ENCODE data around the gene PGM2.

The PGM2 gene

DNA sequence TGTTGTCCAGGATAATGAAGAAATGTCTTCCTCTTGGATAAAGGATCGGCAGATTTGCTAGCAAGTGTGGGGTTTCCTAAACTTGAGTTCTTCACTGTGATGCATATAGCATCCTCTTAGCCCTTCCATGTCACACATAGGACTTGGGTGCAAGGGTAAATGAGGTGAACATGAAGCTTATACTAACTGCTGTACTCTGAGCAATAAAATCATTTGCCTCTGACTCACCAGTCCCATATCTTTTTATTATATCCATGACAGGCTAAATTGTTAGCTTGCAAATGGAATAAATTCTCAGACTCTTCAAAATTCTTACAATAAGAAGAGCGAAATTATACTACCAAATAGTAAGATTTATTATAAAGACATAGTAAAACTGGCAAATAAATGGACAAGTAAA lies 49.7 kb downstream of the PGM2 start:
- H3K4me3 ChIP-seq (ENCODE audit: low read depth, low read length): no peak overlapping the region
- TF ChIP-seq, protein P1, sequence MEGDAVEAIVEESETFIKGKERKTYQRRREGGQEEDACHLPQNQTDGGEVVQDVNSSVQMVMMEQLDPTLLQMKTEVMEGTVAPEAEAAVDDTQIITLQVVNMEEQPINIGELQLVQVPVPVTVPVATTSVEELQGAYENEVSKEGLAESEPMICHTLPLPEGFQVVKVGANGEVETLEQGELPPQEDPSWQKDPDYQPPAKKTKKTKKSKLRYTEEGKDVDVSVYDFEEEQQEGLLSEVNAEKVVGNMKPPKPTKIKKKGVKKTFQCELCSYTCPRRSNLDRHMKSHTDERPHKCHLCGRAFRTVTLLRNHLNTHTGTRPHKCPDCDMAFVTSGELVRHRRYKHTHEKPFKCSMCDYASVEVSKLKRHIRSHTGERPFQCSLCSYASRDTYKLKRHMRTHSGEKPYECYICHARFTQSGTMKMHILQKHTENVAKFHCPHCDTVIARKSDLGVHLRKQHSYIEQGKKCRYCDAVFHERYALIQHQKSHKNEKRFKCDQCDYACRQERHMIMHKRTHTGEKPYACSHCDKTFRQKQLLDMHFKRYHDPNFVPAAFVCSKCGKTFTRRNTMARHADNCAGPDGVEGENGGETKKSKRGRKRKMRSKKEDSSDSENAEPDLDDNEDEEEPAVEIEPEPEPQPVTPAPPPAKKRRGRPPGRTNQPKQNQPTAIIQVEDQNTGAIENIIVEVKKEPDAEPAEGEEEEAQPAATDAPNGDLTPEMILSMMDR (IDR thresholded peaks at IDR 0.05; ENCODE audit: borderline replicate concordance, insufficient read depth, low read depth, low read length): no peak

DNA sequence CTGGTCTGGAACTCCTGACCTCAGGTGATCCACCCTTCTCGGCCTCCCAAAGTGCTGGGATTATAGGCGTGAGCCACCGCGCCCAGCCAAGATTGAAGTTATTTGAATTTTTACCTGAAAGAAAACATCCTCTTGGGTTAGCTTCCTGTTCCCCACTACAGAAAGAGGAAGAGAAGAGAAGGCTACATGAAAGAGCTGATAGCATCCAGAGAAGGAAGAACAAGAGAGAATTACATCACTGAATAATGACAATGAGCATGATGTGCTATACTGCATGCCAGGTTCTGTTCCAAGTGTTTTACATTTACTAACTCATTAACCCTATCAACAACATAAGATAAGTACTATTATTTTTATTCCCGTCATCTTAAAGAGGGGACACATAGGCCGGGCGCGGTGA lies 52.9 kb downstream of the PGM2 start:
- H3K4me3 ChIP-seq (ENCODE audit: low read depth, low read length): no peak overlapping the region
- TF ChIP-seq, protein P1 (IDR thresholded peaks at IDR 0.05; ENCODE audit: borderline replicate concordance, insufficient read depth, low read depth, low read length): no peak

DNA sequence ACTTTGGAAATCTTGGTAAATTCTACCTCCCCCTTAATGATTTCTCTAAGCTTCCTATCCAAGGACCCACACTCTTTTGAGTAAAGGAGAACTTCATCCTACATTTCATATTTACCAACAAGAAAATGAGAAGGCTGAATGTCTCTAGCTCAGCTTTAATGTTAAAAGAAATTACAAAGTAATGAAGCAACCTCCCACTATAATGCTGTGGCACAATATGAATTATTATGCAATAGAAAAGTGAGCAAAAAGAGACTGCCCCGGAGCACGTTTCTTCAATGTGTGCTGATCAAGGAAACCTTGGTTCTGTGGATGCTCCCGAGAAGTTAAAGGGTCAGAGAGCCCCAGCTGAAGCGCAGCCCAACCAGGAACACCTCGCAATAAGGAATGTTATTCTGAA lies 55.3 kb downstream of the PGM2 start:
- TF ChIP-seq, protein P1 (IDR thresholded peaks at IDR 0.05; ENCODE audit: borderline replicate concordance, insufficient read depth, low read depth, low read length): no peak
- H3K4me3 ChIP-seq (ENCODE audit: low read depth, low read length): no peak overlapping the region

DNA sequence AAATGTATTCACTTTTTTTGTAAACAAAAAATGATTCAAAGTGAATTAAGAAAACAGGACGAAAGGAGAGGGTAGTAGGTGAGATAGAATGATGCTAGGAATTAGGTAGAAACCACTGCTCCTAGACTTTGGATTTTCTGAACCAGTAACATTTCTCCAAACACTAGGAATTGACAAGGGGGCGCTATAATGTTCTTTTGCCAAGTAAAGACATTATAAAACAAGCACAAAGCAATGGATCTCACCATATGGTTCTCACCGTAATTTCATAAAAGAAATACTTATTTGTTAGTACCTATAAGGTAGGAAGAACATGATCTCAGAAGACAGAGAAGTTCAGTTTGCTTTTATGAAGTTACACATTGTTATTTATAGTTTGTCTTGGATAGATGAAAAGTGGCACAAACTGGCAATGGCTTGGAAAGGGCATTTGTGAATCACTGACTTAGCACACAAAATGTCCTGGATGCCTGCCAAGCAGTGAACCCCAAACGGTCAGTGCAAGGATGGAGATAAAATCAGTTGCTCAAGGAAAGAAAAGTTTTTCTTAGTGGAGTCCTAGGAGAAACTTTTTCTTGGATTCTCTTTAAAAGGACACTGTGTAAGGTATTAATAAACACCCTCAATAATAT lies 56.3 kb downstream of the PGM2 start:
- H3K4me3 ChIP-seq (ENCODE audit: low read depth, low read length): no peak overlapping the region
- TF ChIP-seq, protein P1 (IDR thresholded peaks at IDR 0.05; ENCODE audit: borderline replicate concordance, insufficient read depth, low read depth, low read length): no peak

DNA sequence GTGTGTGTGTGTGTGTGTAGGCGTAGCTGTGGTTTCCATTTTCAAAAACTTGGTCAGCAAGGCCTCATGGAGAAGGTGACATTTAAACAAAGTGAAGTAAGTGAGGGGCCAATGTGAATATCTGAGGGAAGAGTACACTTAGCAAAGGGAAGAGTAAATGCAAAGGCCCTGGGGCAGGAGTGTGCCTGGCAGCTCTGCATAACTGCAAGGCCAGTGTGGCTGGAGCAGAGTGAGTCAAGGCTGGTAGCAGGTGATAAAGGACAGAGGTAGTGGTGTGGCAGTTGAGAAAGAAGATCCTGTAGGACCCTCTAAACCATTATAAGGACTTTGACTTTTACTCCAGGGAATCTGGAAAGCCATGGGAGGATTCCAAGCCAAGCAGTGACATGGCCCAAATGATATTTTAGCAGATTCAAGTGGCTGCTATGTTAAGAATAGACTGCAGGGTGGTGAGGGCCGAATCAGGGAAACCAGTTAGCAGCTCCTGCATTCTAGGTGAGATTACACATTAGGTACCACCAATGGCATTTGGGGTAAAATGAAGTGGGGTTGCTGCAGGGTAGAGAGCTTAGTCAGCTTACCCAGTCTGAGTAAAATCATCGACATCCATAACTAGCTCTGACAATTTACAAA lies 58.5 kb downstream of the PGM2 start:
- TF ChIP-seq, protein P1 (IDR thresholded peaks at IDR 0.05; ENCODE audit: borderline replicate concordance, insufficient read depth, low read depth, low read length): no peak
- no peak overlapping the region for H3K4me3 ChIP-seq (ENCODE audit: low read depth, low read length)

DNA sequence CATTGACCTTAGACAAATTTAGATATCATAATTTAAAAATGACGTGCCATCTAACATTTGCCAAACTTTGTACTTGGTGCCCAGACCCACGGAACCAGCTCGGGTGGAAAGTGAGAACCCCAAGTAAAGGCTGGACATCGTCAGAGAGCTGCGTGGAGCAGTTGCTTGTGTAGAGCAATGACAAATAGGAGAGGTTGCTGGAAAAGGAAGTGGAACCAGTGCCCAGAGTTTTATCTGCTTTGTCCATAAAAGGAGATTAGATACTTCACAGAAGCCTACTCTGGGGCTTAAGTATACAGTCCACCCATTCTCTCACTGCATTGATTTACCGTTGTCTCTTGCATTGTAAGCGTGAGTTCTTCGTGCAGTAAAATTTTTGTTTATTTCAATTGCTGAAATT lies 59.0 kb downstream of the PGM2 start:
- H3K4me3 ChIP-seq (ENCODE audit: low read depth, low read length): no peak overlapping the region
- TF ChIP-seq, protein P1 (IDR thresholded peaks at IDR 0.05; ENCODE audit: borderline replicate concordance, insufficient read depth, low read depth, low read length): no peak
